Activated CD4-positive, alpha-beta T cell treated with anti-CD3 and anti-CD28 coated beads, Interleukin-2, Interleukin-4, amounts not matched to agents 100 ng/mL and 50 ng/mL, durations not matched to agents 16 hours and 8 hours (primary cell): ENCODE measurements around the gene GRB7.
"Not testable (repeated sequence)": the region's sequence is repeated elsewhere in the genome, so short reads cannot be mapped to it uniquely, and the experiment has no call there.

Experiments used
- DNase-seq: peaks from one replicate; pipeline ENCODE4 v3.0.0-alpha.2; 2020; ENCODE audit warnings: low spot score

The GRB7 gene

DNA sequence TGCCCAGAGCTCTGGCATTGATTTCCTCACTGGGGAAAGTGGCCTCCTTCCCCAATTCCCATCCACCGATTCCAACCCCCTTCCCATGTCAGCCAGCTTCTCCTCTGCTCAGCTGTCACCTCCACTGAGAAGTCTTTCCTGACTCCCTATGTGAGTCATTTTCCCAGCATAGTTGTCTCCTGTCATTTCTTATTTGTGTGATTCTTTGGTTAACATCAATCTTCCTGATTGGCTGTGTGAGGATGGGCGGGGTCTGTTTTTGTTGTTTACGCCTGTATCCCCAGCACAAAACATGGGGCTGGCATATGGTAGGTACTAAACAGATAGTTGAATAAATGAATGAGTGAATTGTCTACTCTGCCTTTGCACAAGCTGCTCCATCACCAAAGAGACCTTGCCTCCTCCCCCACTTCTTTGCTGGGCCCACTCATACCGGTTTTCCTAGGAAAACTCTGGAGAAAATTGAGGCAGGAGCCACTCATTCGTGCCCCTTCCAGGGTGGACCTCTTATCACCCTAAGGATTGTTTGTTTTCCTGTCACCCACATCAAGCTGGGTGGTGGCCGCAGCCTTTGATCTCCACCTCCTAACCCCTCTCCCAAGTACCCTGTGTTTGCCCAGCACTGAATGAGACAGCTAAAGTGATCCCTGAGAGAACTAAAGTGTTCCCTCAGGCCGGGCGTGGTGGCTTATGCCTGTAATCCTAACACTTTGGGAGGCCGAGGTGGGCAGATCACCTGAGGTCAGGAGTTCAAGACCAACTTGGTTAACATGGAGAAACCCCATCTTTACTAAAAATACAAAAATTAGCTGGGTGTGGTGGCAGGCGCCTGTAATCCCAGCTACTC, 1.2 kb upstream of the GRB7 start:
- no peak for DNase-seq

DNA sequence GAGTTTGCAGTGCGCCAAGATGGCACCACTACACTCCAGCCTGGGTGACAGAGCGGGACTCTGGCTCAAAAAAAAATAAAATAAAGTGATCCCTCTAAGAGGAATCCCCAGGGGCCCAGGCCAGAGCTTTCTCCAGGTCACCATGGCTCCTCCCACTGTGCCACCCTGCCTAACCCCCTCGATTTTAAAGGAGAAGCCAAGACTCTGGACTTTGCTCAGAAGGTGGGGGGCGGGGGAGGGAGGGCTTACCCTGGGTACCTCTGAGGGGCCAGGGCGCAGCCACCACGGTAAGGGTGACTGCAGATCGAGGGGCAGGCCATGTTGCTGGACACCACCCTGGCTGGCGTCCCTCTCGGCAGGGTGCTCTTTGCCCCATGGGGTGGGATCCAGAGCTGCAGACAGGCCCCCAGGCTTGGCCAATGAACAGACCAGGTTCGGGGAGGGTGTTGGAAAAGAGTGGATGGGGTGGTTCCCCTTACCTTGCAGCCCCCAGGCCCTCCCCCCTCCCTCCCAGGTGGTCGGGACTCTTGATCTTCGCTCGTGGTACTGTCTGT, 455 bp upstream of the GRB7 start:
- DNase-seq, result no peak

GRCh38 chr17:39738568-39738901, 797 bp downstream of the GRB7 start:
- no peak for DNase-seq

- no peak for DNase-seq
Measured at GRCh38 chr17:39738983-39739884, 1.5 kb downstream of the GRB7 start.

- DNase-seq, result no peak
Measured at GRCh38 chr17:39739885-39740356, 2.2 kb downstream of the GRB7 start.

- no peak for DNase-seq
Measured at GRCh38 chr17:39740357-39741111, 2.8 kb downstream of the GRB7 start.

GRCh38 chr17:39742126-39742855, 4.6 kb downstream of the GRB7 start:
- DNase-seq, result no peak

- DNase-seq, result no peak
Measured at GRCh38 chr17:39742856-39743436, 5.2 kb downstream of the GRB7 start.

GRCh38 chr17:39744075-39744835, 6.5 kb downstream of the GRB7 start:
- no peak for DNase-seq

GRCh38 chr17:39744836-39745215, 7.1 kb downstream of the GRB7 start:
- no peak for DNase-seq

DNA sequence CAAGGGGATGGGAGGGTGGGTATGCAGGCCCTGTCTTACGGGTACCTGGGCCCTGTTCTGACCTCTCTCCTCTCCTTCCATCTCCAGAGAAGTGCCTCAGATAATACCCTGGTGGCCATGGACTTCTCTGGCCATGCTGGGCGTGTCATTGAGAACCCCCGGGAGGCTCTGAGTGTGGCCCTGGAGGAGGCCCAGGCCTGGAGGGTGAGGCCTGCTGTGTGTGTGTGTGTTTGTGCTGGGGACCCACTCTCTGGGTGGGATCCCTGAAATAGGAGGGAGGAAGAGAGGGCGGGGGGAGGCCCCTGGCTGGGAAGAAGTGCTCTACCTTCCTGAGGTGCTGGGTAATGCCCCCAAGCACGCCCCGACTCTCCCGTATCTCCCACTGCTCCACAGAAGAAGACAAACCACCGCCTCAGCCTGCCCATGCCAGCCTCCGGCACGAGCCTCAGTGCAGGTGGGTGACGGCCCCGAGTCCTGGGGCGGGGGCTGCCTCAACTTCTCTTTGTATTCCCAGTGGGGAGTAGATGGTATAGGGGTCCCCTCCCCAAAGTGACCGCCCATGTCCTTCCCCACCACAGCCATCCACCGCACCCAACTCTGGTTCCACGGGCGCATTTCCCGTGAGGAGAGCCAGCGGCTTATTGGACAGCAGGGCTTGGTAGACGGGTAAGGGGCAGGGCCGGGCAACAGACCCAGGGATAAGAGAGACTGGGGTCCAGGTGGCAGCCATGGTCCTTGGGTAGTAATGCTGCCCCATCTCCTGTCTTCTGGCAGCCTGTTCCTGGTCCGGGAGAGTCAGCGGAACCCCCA, 7.8 kb downstream of the GRB7 start:
- DNase-seq, result no peak

- no peak for DNase-seq
Measured at GRCh38 chr17:39746145-39746461, 8.4 kb downstream of the GRB7 start.

DNA sequence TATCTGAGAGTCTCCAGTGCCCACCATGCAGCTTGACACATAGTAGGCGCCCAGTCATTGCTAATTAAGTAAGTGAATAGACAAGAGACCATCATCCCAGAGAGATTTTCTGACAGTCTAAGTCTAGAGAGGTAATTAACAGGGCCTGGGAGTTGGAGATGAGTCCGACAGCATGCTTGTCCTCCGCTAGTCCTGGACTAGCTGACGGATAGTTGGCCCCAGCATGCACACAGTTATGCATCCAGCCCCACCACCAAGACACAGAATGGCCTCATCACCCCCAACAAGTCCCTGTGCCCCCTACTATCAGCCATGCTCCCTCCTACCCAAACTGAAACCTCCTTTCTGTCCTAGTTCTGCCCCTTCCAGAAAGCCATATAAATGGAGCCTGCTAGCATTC, 10.0 kb downstream of the GRB7 start:
- DNase-seq, result no peak

- DNase-seq, result not testable (repeated sequence)
Measured at GRCh38 chr17:39748444-39749034, 10.8 kb downstream of the GRB7 start.

DNA sequence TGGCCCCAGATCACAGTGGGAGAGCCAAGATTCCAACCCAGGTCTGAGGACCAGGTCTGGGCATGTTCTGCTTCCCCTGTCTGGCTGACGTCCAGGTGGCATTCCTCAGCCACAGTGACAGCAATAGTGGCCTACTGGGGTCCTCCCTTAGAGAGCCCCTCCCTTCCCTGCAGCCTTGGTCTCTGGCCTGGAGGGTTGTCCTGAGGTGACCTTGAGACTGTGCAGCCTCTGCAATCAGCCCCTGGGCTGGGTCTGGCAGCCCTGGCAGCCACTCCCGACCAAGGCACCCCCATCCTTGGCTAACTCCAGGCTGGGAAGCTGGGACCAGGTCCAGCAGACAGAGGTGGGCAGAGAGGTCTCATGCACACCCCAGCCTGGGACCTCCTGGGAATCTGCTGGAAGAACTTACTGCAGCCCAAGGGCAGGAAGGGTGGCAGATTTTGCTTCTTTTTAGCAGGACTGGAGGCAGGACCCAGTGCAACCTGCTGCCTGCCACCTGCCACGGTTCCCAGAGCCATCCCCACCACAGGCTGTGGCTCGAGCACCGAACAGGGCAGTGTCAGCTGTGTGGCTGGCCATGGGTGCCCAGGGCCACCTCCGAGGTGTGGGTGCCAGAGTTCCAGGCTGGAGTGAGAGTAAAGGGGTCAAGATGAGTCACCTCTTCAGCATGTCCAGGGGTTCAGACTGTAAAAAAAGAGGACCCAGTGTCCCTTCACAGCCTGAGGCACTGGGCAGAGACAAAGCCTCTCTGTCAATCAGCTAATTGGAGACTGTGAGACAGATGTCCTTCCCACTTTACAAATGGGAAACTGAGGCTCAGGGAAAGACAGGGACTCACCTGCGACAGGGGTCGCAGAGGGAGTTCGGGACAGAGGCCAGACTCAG, 12.6 kb downstream of the GRB7 start:
- DNase-seq, result no peak

- DNase-seq, result no peak
Measured at GRCh38 chr17:39751016-39751543, 13.3 kb downstream of the GRB7 start.

DNA sequence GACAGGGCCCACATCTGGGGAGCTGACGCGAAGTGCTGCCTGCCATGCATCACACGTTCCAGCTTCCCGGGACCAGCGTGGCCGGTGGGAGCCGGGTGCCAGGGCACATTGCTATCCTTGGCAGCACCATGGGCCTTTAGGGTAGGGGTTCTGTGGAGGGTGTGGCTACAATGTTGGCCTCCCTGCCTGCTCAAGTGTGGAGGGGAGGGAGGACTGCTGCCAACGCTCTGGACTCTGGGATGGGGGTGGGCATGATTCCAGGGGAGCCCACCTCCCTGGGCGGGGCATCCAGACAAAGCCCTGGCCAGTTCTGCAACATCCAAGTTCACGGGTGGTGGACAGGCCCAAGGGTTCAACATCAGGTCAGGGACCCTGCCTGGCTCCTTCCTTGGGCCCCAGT, 13.9 kb downstream of the GRB7 start:
- DNase-seq, result no peak
